GM21390 (cell line): Measurements from ENCODE around the gene TBC1D22A.
"Not testable (repeated sequence)": the region's sequence is repeated elsewhere in the genome, so short reads cannot be mapped to it uniquely, and the experiment has no call there.

ENCODE experiments used
- ATAC-seq: cut with Tn5 transposase; IDR thresholded peaks from one replicate; pipeline ENCODE4 v1.9.1; 2021; ENCODE audit not compliant: unreplicated experiment

The TBC1D22A gene

DNA sequence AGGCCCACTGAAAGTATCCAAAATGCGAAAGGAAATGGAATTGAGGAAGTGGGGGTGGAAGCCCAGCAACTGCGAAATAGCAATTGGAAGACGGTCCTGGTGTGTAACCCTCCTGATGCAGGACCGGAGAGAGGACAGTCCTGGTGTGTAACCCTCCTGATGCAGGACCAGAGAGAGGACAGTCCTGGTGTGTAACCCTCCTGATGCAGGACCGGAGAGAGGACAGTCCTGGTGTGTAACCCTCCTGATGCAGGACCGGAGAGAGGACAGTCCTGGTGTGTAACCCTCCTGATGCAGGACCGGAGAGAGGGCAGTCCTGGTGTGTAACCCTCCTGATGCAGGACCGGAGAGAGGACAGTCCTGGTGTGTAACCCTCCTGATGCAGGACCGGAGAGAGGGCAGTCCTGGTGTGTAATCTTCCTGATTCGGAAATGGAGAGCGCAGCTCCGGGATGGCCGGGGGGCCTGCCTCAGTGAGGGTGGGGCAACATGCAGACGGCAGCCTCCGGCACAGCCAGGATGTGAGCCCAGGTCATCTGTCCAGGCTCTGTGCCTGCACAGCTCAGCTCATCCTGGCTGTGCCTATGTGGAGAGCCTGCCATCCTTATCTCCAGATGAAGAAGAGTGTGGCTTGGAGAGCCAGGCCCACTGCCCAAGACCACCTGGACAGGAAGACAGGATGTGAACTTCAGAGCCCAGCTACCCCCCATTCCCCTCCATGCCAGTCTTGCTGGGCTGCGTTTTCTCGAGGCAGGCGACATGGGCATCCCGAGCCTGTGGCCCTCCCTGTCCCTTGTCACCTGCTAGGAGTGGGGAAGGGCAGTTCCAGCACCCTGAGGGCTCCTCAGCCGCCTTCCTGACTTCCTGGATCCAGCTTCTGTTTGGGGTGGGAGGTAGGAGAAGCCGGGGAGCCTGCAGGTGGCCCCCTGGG, 408.3 kb downstream of the TBC1D22A start:
- not testable (repeated sequence) for ATAC-seq

DNA sequence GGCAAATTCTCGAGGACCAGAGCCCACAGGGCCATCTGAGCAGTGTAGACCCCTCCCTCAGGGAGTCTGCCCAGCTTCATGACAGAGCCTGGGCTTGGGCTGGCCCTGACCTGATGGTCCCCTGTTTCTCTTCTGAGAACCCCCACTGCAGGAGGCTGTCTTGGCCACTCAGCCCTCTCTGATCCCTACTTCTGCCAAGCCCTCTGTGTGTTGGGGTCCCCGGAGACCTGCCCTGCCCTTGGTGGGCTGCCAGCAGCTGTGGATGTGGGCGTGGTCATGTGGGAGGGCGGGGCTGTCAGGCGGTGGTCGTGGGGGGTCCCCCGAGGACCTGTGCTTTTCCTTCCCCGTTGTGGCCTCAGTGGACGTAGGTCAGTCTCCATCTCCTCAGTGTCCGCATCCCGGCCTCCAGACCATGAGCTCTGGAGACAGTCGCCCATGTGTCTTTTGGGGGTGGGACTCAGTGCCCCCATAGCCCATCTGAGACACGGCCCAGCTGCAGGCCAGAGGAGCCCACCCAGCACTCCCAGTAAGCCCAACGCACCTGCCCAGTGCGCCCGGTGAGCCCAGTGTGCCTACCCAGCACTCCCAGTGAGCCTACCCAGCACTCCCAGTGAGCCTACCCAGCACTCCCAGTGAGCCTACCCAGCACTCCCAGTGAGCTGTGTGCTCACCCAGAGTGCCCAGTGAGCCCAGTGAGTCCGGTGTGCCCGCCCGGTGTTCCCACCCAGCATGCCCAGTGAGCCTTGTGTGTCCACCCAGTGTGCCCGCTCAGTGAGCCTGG, 409.2 kb downstream of the TBC1D22A start:
- ATAC-seq = no peak

DNA sequence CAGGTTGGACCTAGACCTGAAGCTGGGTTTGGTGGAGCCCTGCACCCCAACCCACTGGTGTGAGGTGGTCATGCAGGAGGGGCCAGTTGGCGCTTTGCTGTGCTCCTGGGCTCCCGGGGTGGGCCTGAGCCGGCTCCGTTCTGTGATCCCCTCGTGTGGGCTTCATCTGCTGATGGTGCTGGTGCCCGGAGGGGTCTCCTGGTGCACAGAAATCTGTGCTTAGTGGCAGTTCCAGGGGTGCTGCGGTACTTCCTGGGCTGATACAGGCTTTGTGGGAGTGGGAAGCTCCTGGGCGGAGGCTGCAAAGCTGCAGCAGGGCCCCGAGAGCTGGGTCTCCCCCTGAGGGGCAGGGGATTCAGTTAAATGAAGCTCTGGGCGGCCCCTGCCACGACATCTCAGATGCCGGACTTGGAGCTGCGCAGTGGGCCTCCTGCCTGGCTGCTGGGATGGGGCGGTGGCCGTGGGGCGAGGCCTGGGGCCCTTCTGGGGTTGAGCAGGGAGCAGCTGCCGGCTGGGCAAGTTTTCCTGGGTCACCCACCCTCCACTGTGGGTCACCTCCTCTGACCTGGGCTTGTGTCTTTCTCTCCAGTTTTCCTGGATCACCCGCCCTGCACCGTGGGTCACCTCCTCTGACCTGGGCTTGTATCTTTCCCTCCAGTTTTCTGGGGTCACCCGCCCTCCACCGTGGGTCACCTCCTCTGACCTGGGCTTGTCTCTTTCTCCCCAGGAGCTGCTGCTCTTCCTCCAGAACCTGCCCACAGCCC, 410.5 kb downstream of the TBC1D22A start:
- no peak for ATAC-seq

DNA sequence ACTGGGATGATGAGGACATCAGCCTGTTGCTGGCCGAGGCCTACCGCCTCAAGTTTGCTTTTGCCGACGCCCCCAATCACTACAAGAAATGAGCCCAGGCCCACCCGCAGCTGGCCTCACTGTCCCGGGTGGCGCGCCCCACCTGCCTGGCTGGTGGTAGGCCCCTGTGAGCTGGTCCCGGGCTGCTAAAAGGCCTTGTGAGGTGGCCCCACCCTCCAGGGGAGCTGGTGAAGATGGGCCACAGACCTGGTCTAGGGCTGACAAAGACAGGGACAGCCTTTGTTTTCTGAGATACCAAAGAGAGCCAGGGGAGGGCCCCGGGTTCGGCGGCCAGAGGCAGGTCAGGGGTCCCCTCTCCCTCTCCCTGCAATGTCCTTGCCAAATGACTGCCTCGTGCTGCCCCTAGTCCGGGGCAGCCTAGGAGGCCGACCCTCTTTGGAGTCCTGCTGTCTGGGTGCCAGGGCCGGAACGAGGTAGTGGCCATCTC, 411.1 kb downstream of the TBC1D22A start:
- no peak for ATAC-seq

DNA sequence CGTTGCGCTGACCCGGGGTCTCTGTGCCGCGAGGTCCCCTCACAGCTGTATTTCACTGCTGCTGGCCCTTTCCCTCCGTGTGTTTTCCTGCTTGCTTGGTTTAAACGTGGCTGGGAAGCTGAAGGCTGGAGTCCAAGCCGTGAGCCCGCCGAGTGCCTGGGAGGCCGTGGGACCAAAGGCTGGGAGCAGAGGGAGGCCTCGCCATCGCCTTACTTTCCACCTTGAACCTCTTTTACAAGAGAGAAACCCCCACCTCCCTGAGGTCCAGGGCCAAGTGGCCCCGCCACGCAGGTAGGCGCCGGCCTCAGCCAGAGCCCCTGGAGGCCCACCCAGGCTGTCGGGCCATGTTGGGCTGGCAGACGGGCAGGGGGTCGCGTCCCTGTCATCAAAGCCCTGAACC, 411.6 kb downstream of the TBC1D22A start:
- ATAC-seq = no peak

DNA sequence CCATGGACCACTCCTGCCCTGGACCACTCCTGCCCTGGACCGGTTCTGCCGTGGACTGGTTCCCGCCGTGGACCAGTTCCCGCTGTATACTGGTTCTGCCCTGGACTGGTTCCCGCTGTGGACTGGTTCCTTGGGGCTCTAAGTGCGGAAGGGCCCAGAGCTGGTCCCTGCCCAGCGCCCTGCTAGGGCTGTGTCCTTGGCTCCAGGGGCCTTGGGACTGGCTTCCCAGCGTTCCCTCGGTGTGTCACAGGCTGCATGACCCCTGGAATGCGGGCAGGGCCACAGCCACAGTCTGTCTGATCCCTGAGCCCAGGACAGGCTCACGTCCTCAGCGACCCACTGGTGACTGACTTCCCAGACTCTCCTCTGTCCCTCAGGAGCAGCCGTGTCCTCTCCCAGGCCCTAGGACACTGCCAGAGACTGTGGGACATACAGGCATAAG, 412.2 kb downstream of the TBC1D22A start:
- ATAC-seq = no peak

DNA sequence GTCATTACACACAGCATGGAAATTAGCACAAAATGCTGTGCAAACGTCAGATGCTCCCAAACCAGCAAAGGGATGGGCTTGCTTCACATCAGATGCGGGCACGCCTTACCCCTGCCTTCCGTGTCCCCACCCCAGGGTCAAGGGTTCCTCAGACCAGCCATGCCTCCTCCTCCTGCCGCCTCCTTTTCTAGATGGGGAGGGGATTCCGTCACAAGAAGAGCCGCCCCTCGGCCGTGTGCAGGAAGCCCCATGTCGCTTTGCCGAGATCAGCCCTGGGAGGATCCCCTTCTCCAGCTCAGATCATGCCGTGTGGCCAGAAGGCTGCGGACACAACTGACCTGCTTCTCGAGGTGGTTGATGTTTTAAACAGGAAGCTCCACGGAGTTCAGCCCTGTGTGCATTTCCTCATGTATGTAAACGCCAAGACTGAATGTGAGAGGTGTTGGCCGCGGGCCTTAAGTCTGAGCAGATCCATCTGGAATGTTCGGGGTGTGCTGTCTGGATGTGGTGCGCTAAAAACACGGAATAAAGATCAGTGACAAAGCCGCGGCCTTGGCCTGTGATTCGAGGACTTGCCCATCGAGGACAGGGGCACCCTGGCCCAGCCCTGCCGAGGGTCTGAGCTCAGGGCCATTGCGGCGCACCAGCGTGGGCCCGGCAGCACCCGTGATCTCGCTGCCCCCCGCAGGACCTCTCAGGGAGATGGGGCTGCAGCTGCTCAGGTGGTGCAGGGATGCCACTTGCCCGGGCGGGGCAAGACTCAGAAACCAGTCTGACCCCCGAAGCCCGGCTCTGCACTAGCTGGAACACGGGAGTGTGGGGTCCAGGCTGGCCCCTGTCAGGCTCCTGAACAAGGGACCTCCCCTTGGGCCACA, 412.9 kb downstream of the TBC1D22A start:
- no peak for ATAC-seq

DNA sequence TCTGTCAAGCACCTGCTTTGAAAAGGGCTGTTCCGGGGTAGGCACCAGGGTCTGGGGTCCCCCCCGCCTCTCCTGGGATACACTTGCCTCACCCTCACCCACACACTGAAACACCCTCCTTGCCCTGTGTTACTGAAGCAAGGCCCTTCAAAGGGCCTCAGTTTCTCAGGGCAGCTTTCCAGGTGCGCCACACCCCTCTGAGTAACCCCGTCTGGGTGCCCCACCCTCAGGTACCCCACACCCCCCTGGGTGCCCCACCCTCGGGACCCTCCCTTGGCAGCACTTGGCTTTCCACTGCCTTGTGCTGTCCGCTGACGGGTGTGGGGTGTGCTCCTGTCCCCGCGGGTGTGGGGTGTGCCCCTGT, 413.6 kb downstream of the TBC1D22A start:
- no peak for ATAC-seq

DNA sequence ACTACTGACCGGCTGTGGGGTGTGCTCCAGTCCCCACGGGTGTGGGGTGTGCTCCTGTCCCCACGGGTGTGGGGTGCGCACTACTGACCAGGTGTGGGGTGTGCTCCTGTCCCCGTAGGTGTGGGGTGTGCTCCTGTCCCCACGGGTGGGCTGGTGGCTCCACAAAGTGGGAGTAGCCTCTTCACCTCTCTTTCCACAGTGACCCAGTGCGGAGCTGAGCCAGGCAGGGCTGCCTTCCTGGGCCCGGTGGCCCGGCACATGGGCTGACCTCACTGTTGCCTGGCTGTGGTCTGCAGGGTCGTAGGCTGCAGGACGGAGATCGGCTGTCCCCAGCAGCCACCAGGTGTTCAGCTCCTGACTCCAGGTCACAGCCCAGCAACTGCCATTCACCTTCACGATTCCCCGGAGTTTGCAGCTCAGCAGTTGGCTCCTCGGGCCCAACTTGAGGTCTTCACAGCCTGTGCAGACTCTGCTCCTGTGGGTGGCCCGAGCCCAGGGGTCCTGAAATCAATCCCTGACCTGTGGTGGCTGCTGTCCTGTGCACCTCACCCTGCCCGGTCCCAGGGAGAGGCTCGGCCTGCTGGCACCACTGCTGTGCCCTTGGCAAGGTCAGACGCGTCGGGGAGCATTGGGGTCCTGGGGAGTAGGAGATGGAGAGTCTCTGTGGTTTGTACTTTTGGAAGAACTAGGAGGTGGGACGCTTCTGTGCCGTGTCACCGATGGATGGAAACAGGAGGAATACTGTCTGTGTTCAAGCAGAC, 414.3 kb downstream of the TBC1D22A start:
- ATAC-seq = no peak

DNA sequence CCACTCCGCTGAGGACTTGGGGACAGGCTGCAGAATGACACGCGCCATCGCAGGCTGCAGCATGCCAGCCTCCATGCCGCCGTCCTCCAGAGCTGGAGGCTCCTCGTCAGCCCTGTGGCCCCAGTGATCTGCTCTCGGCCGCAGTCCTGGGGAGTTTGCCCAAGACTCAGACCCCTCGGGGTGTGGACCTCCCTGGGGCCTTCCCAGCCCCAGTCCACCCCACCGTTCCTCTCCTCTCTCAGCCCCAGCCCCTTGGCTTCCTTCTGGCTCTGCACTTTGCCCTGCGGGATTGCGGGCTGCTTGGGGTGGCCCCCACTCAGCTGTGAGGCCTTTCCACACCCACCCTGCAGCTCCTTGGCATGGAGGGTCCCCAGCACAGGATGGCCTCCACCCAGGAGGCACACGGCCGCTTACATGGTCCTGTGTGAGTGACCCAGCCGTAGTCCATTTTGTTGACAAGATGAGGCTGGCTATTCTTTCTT, 414.9 kb downstream of the TBC1D22A start:
- ATAC-seq = no peak

DNA sequence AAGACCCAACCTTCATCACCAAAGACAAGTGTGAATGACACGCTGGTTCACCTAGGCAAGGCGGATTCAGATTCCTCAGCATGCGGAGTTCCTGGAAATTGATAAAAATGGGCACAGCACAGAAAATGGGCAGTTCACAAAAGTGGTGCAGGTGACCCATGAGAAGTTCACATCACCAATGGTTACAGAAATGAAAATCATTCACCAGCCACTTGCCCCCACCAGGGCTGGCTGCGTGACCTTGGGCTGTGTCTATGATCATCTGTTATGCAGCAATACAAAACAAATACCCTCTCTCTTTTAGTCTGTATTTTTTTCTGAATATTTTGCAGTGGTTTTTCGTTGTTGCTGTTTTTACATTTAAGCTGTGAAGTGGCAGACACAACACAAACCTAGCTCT, 415.9 kb downstream of the TBC1D22A start:
- no peak for ATAC-seq

DNA sequence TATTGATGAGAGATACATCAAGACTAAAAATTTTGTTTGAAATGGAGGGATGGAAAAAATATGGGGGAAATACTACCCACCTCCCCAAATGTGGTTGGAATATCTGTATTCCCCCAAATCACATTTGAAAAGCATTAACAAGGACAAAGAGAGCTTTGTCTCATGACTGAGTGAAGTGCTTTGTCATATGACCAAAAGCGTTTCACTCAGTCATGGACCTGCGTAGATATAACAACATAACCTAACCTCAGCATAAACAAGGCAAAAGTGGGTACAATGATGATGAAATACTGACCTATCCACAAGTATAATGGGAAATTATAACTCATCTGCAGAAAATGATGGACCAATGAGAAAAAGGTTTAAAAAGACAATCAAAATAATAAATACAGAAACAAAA, 418.3 kb downstream of the TBC1D22A start:
- no peak for ATAC-seq

DNA sequence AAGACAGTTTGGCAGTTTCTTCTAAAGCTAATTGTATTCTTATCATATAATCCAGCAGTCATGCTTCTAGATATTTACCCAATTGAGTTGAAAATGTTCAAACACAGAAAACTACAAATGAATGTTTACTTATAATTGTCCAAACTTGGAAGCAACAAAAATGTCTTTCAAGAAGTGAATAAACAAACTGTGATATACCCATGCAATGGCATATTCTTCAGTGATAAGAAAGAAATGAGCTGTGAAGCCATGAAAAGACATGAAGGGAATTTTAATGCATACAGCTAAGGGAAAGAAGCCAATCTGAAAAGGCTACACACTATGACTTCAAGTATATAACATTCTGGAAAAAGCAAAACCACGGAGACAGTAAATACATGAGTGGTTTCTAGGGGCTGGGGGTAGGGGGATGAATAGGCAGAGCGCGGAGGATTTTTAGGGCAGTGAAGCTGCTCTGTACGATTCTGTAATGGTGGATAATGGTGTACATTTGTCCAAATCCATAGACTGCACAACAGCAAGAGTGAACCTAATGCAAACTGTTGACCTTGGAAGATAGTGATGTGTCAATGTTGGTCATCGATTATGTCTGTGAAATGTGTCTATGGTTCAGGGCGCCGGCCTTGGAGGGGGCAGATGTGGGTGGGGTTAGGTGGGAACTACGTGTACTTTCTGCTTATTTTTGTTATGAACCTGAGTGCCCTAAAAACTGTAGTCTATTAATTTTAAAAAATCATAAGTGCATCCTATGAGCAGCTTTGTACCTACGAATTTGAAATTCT, 424.9 kb downstream of the TBC1D22A start:
- ATAC-seq = no peak

DNA sequence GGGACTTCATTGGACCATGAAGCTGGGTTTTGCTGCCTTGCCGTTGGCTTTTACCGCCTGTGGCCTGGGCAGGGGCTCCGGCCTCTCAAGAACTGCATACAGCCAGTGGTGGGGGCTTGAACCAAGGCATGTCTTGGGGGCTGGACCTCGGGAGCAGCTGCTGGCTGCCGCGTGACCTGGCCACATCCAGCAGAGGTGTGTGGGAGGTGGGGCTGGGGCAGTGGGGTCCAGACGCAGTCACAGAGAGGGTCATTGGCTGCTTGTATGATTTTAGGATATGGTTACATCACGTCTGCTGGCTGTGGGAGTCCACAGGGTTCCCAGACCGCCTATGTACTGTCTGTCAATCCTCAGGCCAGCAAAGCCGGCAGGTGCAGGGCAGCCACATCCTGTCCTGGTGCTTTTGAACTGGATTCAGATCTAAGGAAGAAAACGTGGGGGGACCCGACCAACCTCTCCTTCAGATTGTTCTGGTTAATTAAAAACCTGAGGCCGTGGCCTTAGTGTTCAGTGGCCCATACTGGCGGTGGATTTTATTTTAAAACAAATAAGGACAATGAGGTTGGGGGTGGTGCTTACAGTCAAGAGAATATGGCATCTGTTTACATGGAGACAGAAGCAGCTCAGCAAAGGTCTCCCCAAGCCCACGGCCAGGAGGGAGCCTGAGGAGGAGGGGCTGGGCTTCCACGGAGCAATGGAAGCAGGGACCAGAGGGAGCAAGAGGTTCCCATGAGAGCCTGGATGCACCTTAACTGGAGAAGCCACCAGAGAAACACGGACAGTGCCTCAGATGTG, 426.0 kb downstream of the TBC1D22A start:
- ATAC-seq = no peak

DNA sequence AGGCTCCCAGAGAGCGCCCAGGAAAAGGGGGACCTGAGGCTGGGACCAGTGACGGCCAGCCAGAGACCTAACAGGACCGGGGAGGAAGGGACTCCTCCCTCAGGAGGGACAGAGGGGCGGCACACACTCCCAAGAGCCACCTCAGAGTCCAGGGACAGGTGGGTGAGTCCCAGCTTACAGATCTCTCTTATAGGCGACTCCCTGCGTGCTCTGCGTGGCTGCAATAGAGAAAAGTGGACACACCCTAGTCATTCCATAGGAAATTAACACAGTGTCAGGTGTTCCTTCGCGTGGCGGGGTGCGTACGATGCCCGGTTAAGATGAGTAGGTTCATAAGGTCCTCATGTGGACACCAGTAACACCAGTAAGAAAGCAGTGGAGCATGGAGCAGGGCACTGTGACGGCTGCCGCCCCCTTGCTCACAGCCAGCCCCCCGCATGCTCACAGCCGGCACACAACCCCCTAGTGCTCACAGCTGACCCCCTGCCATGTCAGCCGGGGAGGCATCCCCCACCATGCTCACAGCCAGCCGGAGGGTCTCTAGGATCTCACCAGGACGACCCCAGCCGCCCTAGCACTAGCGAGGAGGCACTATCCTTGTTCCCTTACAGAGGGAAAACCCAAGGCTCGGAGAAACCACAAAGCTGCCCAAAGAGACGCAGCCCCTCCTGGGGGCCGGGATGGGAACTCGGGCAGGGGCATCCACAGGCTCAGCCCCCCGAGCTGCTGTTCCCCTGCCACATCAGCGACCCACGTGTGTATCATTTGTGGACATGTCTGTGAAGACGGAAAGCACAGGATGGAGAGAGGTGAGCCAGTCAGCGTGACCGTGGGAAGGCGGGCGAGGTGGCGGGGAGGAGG, 426.8 kb downstream of the TBC1D22A start:
- no peak for ATAC-seq

DNA sequence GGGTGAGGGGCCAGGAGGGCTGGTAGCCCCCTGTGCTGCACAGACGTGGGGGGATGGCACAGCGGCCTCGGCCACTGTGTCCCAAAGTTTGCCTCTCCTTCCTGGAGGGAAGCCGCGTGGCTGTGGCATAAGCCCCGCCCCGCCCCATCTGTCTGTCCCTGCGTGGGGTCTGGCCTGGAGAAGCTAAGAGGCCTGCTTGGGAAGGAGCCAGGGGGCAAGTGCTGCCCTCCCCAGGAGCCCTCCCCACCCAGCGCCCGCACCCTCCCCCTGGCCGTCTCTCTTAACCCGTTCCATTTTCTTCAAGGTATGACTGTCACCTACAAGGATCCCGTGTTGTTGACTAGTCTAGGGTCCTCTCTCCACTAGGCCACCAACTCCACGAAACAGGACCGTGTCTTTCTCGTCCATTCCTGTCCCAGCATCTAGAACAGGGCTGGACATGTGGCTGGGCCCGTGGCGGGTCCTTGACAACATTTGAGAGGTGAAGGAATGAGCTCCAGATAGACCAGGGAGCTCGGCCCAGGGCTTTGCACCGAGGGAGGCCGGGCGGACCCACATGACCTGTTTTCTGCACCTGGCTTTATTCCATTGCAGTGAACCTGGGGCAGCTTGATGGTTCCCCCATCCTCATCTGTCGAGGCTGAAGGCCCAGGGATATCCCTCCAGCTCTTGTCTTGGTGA, 428.0 kb downstream of the TBC1D22A start:
- ATAC-seq = no peak
